Glomerular visceral epithelial cell (primary cell): ENCODE results near the gene NAV1.
"Not testable (repeated sequence)": the region's sequence is repeated elsewhere in the genome, so short reads cannot be mapped to it uniquely, and the experiment has no call there.

ENCODE experiments used
- DNase-seq: peaks from one replicate; pipeline ENCODE4 v3.0.0-alpha.2; 2016; ENCODE audit errors: extremely low spot score

Gene NAV1

GRCh38 chr1:201544710-201545109, 5.8 kb downstream of the NAV1 start:
- DNase-seq, result no peak

GRCh38 chr1:201545851-201546492, 7.0 kb downstream of the NAV1 start:
- DNase-seq, result peak; percentile 55

GRCh38 chr1:201549522-201549921, 10.6 kb downstream of the NAV1 start:
- not testable (repeated sequence) for DNase-seq

GRCh38 chr1:201551096-201551495, 12.2 kb downstream of the NAV1 start:
- no peak for DNase-seq

- peak; percentile 96 for DNase-seq
Observed at GRCh38 chr1:201551877-201552731, 13.2 kb downstream of the NAV1 start.

GRCh38 chr1:201552941-201553351, 14.0 kb downstream of the NAV1 start:
- DNase-seq, result peak; percentile 94

GRCh38 chr1:201553496-201554189, 14.7 kb downstream of the NAV1 start:
- DNase-seq, result no peak

- no peak for DNase-seq
Observed at GRCh38 chr1:201554190-201554600, 15.3 kb downstream of the NAV1 start.

GRCh38 chr1:201554789-201555592, 16.1 kb downstream of the NAV1 start:
- no peak for DNase-seq

GRCh38 chr1:201555593-201555945, 16.6 kb downstream of the NAV1 start:
- DNase-seq, result no peak

- peak; percentile 64 for DNase-seq
Observed at GRCh38 chr1:201556841-201557571, 18.1 kb downstream of the NAV1 start.

GRCh38 chr1:201557572-201557958, 18.6 kb downstream of the NAV1 start:
- DNase-seq, result no peak

GRCh38 chr1:201559679-201560162, 20.8 kb downstream of the NAV1 start:
- DNase-seq, result peak; percentile 85

- no peak for DNase-seq
Observed at GRCh38 chr1:201560328-201561194, 21.6 kb downstream of the NAV1 start.

- no peak for DNase-seq
Observed at GRCh38 chr1:201561195-201561564, 22.3 kb downstream of the NAV1 start.

GRCh38 chr1:201561601-201562000, 22.7 kb downstream of the NAV1 start:
- DNase-seq, result no peak

- peak; percentile 47 for DNase-seq
Observed at GRCh38 chr1:201562257-201562656, 23.3 kb downstream of the NAV1 start.

- DNase-seq, result peak; percentile 58
Observed at GRCh38 chr1:201562659-201563405, 23.9 kb downstream of the NAV1 start.

- no peak for DNase-seq
Observed at GRCh38 chr1:201563406-201563780, 24.5 kb downstream of the NAV1 start.
